ENCODE measurements around the gene PCSK6. TPM values are rescaled to one million over a fixed set of nuclear protein-coding genes. Genes with fewer than 3 reads are reported as not detected.

PCSK6 gene
- total RNA-seq, 3 donors from 2014 or later (not counting 1 experiment from before 2014, with no cell fraction given): 1.5 to 2.4 (median 2.4) TPM

GRCh38 chr15:101474233-101474632 is 15.3 kb downstream of the PCSK6 start:
- no peak for TF ChIP-seq CTCF (IDR thresholded peaks at IDR 0.05)
- H3K27ac Mint-ChIP-seq: no peak overlapping the region
- no peaks in the 10 kb centered on the region for H3K4me1 Mint-ChIP-seq
- H3K4me3 Mint-ChIP-seq: no peak overlapping the region
- no peaks in the 10 kb centered on the region for H3K27me3 ChIP-seq (ENCODE audit: control insufficient read depth, insufficient read depth, low read length)
- no peak overlapping the region for H3K27ac ChIP-seq (ENCODE audit: low read length)
- 92% methylated on average over 10 of the region's 10 CpGs for WGBS (ENCODE audit: insufficient coverage)
- intact Hi-C loops (cut with micrococcal nuclease): no loop called here
- DNase-seq (no peak), ATAC-seq (no peak)
- no peaks in the 10 kb centered on the region for H3K4me1 ChIP-seq (ENCODE audit: control insufficient read depth, insufficient read depth, low read length)
- H3K27me3 Mint-ChIP-seq (ENCODE audit: low read depth in 2 of 2): peaks cover 0 to 18% of the 10 kb centered on the region in 2 donors
- no peaks in the 10 kb centered on the region for H3K36me3 ChIP-seq (ENCODE audit: control insufficient read depth, insufficient read depth, low read length)
- no peaks in the 10 kb centered on the region for H3K36me3 Mint-ChIP-seq
- H3K9me3 ChIP-seq (ENCODE audit: control insufficient read depth, insufficient read depth, low read length): no peaks in the 10 kb centered on the region
- no peak overlapping the region for H3K4me3 ChIP-seq (ENCODE audit: low read length)
- no peaks in the 10 kb centered on the region for H3K9me3 Mint-ChIP-seq

- TF ChIP-seq CTCF (IDR thresholded peaks at IDR 0.05): no peak
- intact Hi-C loops (cut with micrococcal nuclease): no loop called here
- Mint-ChIP-seq H3K27me3 (ENCODE audit: low read depth in 2 of 2) (peaks cover 0 to 17% of the 10 kb centered on the region in 2 donors), H3K27ac (no peak overlapping the region), H3K4me1 (no peaks in the 10 kb centered on the region), H3K4me3 (no peak overlapping the region), H3K9me3 (no peaks in the 10 kb centered on the region), H3K36me3 (no peaks in the 10 kb centered on the region)
- no peaks in the 10 kb centered on the region for H3K4me1 ChIP-seq (ENCODE audit: control insufficient read depth, insufficient read depth, low read length)
- ATAC-seq: no peak
- DNase-seq: no peak
- H3K4me3 ChIP-seq (ENCODE audit: low read length): no peak overlapping the region
- no peaks in the 10 kb centered on the region for H3K27me3 ChIP-seq (ENCODE audit: control insufficient read depth, insufficient read depth, low read length)
- 80% methylated on average over 13 of the region's 13 CpGs for WGBS (ENCODE audit: insufficient coverage)
- H3K36me3 ChIP-seq (ENCODE audit: control insufficient read depth, insufficient read depth, low read length): no peaks in the 10 kb centered on the region
- H3K27ac ChIP-seq (ENCODE audit: low read length): no peak overlapping the region
- no peaks in the 10 kb centered on the region for H3K9me3 ChIP-seq (ENCODE audit: control insufficient read depth, insufficient read depth, low read length)
These were observed 17.5 kb downstream of the PCSK6 start for GRCh38 chr15:101472033-101472432.

- Mint-ChIP-seq H3K4me1 (no peaks in the 10 kb centered on the region), H3K9me3 (no peaks in the 10 kb centered on the region), H3K27ac (no peak overlapping the region), H3K4me3 (no peak overlapping the region), H3K36me3 (no peaks in the 10 kb centered on the region), H3K27me3 (ENCODE audit: low read depth in 2 of 2) (peaks cover 11 to 15% of the 10 kb centered on the region in 2 donors)
- Histone ChIP-seq H3K4me3 (ENCODE audit: low read length) (no peak overlapping the region), H3K27ac (ENCODE audit: low read length) (no peak overlapping the region), H3K9me3 (ENCODE audit: control insufficient read depth, insufficient read depth, low read length) (no peaks in the 10 kb centered on the region), H3K27me3 (ENCODE audit: control insufficient read depth, insufficient read depth, low read length) (no peaks in the 10 kb centered on the region), H3K4me1 (ENCODE audit: control insufficient read depth, insufficient read depth, low read length) (no peaks in the 10 kb centered on the region), H3K36me3 (ENCODE audit: control insufficient read depth, insufficient read depth, low read length) (no peaks in the 10 kb centered on the region)
- no peak for TF ChIP-seq CTCF (IDR thresholded peaks at IDR 0.05)
- WGBS (ENCODE audit: insufficient coverage): 82% methylated on average over 14 of the region's 15 CpGs
- ATAC-seq: no peak
- intact Hi-C loops (cut with micrococcal nuclease): no loop called here
- no peak for DNase-seq
These were observed 18.8 kb downstream of the PCSK6 start for GRCh38 chr15:101470548-101471239.
